T-helper 17 cell (primary cell): ENCODE data around the gene KLHDC4. TPM values are rescaled to one million over a fixed set of nuclear protein-coding genes. Genes with fewer than 3 reads are reported as not detected.
"Not testable (repeated sequence)": the region's sequence is repeated elsewhere in the genome, so short reads cannot be mapped to it uniquely, and the experiment has no call there.

Experiments
- ATAC-seq: fragments of 150-1000 bp; cut with Tn5 transposase; 2 replicates; pipeline ENCODE4 v1.10.0; 2021; ENCODE audit warnings: mild to moderate bottlenecking, moderate library complexity
- DNase-seq, 3 donors: peaks; one replicate each; pipeline versions ENCODE4 v3.0.0 to v3.0.0-alpha.2; 2020 to 2021
- H3K9me3 ChIP-seq: one replicate; pipeline ENCODE4 v1.7.0; 2013; ENCODE audit warnings: low read length, mild to moderate bottlenecking; ENCODE audit not compliant: control insufficient read depth, poor library complexity, severe bottlenecking
- H3K27ac Mint-ChIP-seq: one replicate; pipeline ENCODE4 v1.8.0; 2022; ENCODE audit warnings: mild to moderate bottlenecking, moderate library complexity, mixed read lengths
- H3K27me3 Mint-ChIP-seq: one replicate; pipeline ENCODE4 v1.8.0; 2022; ENCODE audit warnings: mixed read lengths
- H3K36me3 Mint-ChIP-seq: one replicate; pipeline ENCODE4 v1.8.0; 2022; ENCODE audit warnings: low read depth, mixed read lengths
- H3K4me1 Mint-ChIP-seq: one replicate; pipeline ENCODE4 v1.8.0; 2022; ENCODE audit warnings: mild to moderate bottlenecking, mixed read lengths
- H3K4me3 Mint-ChIP-seq: one replicate; pipeline ENCODE4 v1.8.0; 2022; ENCODE audit warnings: mild to moderate bottlenecking, moderate library complexity, mixed read lengths
- total RNA-seq, 4 donors: library from RNA in 2 of 4; stranded (reverse) in 2 of 4; gene quantifications; one replicate each; pipeline ENCODE4 v1.2.3 and lab custom pipeline; 2022 to 2026

The KLHDC4 gene
- total RNA-seq, 2 donors from 2014 or later: 67.7 to 93.3 TPM

- DNase-seq: no peak
- no peaks in the 10 kb centered on the region for H3K9me3 ChIP-seq
- ATAC-seq: no peak
- Mint-ChIP-seq H3K27ac (no peak overlapping the region), H3K4me1 (no peaks in the 10 kb centered on the region), H3K27me3 (no peaks in the 10 kb centered on the region), H3K4me3 (no peak overlapping the region), H3K36me3 (no peaks in the 10 kb centered on the region)
Measured at GRCh38 chr16:87795336-87795735, 29.6 kb upstream of the KLHDC4 start.

GRCh38 chr16:87794485-87795078 lies 28.8 kb upstream of the KLHDC4 start:
- H3K4me1 Mint-ChIP-seq: no peaks in the 10 kb centered on the region
- DNase-seq: no peak
- ATAC-seq: no peak
- no peaks in the 10 kb centered on the region for H3K27me3 Mint-ChIP-seq
- no peaks in the 10 kb centered on the region for H3K36me3 Mint-ChIP-seq
- no peak overlapping the region for H3K27ac Mint-ChIP-seq
- H3K4me3 Mint-ChIP-seq: no peak overlapping the region
- no peaks in the 10 kb centered on the region for H3K9me3 ChIP-seq

GRCh38 chr16:87792205-87792565 lies 26.4 kb upstream of the KLHDC4 start:
- no peaks in the 10 kb centered on the region for H3K9me3 ChIP-seq
- no peaks in the 10 kb centered on the region for H3K4me1 Mint-ChIP-seq
- no peaks in the 10 kb centered on the region for H3K27me3 Mint-ChIP-seq
- H3K36me3 Mint-ChIP-seq: no peaks in the 10 kb centered on the region
- H3K4me3 Mint-ChIP-seq: no peak overlapping the region
- no peak overlapping the region for H3K27ac Mint-ChIP-seq
- no peak for DNase-seq
- ATAC-seq: no peak

GRCh38 chr16:87791295-87792204 lies 25.8 kb upstream of the KLHDC4 start:
- no peak overlapping the region for H3K4me3 Mint-ChIP-seq
- no peaks in the 10 kb centered on the region for H3K36me3 Mint-ChIP-seq
- H3K9me3 ChIP-seq: no peaks in the 10 kb centered on the region
- H3K4me1 Mint-ChIP-seq: no peaks in the 10 kb centered on the region
- no peak for DNase-seq
- H3K27ac Mint-ChIP-seq: no peak overlapping the region
- H3K27me3 Mint-ChIP-seq: no peaks in the 10 kb centered on the region
- no peak for ATAC-seq

- no peaks in the 10 kb centered on the region for H3K36me3 Mint-ChIP-seq
- H3K27ac Mint-ChIP-seq: no peak overlapping the region
- no peaks in the 10 kb centered on the region for H3K27me3 Mint-ChIP-seq
- H3K4me1 Mint-ChIP-seq: no peaks in the 10 kb centered on the region
- ATAC-seq (no peak), DNase-seq (no peak)
- H3K9me3 ChIP-seq: no peaks in the 10 kb centered on the region
- H3K4me3 Mint-ChIP-seq: no peak overlapping the region
Measured at GRCh38 chr16:87790292-87791100, 24.7 kb upstream of the KLHDC4 start.

- Mint-ChIP-seq H3K27ac (no peak overlapping the region), H3K36me3 (no peaks in the 10 kb centered on the region), H3K4me3 (no peak overlapping the region), H3K4me1 (no peaks in the 10 kb centered on the region), H3K27me3 (no peaks in the 10 kb centered on the region)
- ATAC-seq (no peak), DNase-seq (no peak)
- H3K9me3 ChIP-seq: no peaks in the 10 kb centered on the region
Measured at GRCh38 chr16:87789437-87790291, 23.9 kb upstream of the KLHDC4 start.

- not testable (repeated sequence) for H3K9me3 ChIP-seq, DNase-seq, H3K27me3 Mint-ChIP-seq, H3K36me3 Mint-ChIP-seq, ATAC-seq, H3K4me1 Mint-ChIP-seq, H3K4me3 Mint-ChIP-seq, H3K27ac Mint-ChIP-seq
Measured at GRCh38 chr16:87788730-87789436, 23.1 kb upstream of the KLHDC4 start.

GRCh38 chr16:87787451-87788091 lies 21.8 kb upstream of the KLHDC4 start:
- not testable (repeated sequence) for H3K4me3 Mint-ChIP-seq, ATAC-seq, DNase-seq, H3K27ac Mint-ChIP-seq, H3K36me3 Mint-ChIP-seq, H3K4me1 Mint-ChIP-seq, H3K27me3 Mint-ChIP-seq, H3K9me3 ChIP-seq

- Mint-ChIP-seq H3K4me3 (no peak overlapping the region), H3K4me1 (peaks cover 9% of the 10 kb centered on the region), H3K27me3 (no peaks in the 10 kb centered on the region), H3K27ac (no peak overlapping the region), H3K36me3 (no peaks in the 10 kb centered on the region)
- no peak for ATAC-seq
- no peak for DNase-seq
- H3K9me3 ChIP-seq: no peaks in the 10 kb centered on the region
Measured at GRCh38 chr16:87784812-87785211, 19.0 kb upstream of the KLHDC4 start.

GRCh38 chr16:87782033-87782432 lies 16.2 kb upstream of the KLHDC4 start:
- H3K9me3 ChIP-seq: no peaks in the 10 kb centered on the region
- no peak overlapping the region for H3K27ac Mint-ChIP-seq
- ATAC-seq (no peak), DNase-seq (no peak)
- H3K4me3 Mint-ChIP-seq: no peak overlapping the region
- H3K4me1 Mint-ChIP-seq: peaks cover 22% of the 10 kb centered on the region
- H3K36me3 Mint-ChIP-seq: no peaks in the 10 kb centered on the region
- no peaks in the 10 kb centered on the region for H3K27me3 Mint-ChIP-seq

- Mint-ChIP-seq H3K36me3 (no peaks in the 10 kb centered on the region), H3K4me3 (peak overlapping the region; percentile 80), H3K4me1 (peaks cover 22% of the 10 kb centered on the region), H3K27ac (peak overlapping the region; percentile 74), H3K27me3 (no peaks in the 10 kb centered on the region)
- ATAC-seq (no peak), DNase-seq (peak in 1 of 3 donors; percentile 18)
- H3K9me3 ChIP-seq: no peaks in the 10 kb centered on the region
Measured at GRCh38 chr16:87780385-87780989, 14.7 kb upstream of the KLHDC4 start.
